ENCODE data around the gene CYP24A1. TPM values are rescaled to one million over a fixed set of nuclear protein-coding genes. Genes with fewer than 3 reads are reported as not detected.
A peak's percentile ranks its signal among the peaks of the same experiment; 100 is the strongest.

Gene CYP24A1
- total and polyA plus RNA-seq, 2 of the 13 experiments (the other 11 are each of a cell fraction or from before 2014, with no cell fraction given): 9.4 to 32.7 TPM

DNA sequence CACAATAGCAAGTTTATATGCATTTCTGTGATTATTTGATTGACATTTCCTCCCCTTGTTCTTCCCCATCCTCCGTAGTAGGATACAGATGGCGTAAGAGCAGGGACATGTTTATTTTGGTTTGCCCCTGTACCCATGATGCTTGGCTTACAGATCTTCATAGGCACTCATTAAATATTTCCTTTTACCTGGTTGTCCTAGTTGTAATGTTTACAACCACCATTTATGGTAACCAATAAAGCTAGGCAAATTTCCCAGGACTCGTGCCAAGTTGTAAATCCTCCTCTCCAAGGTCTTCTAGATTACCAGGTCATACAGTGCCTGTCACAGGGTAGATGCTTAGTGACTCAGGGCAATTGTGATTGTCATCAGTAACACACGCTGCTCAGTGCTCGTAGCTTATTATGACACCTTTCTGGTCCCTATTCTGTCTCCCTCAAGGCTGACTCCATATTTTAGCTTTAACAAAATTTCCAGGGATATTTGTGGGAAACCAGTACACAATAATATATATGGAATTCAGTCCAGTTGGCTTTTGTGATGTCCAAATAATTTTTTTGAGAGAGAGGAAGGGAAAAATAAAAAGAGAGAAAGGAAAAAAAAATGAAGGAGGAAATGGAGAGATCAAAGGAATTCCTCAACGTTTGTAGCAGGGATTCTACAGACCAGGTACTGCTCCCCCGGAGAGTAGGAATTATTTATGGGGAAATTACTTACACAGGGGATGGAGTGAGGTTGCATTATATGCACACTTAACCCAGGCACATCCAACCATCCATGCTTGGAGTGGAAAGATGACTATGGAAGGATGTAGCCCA lies 24.6 kb downstream of the CYP24A1 start (continued):
- TF ChIP-seq, protein P1, sequence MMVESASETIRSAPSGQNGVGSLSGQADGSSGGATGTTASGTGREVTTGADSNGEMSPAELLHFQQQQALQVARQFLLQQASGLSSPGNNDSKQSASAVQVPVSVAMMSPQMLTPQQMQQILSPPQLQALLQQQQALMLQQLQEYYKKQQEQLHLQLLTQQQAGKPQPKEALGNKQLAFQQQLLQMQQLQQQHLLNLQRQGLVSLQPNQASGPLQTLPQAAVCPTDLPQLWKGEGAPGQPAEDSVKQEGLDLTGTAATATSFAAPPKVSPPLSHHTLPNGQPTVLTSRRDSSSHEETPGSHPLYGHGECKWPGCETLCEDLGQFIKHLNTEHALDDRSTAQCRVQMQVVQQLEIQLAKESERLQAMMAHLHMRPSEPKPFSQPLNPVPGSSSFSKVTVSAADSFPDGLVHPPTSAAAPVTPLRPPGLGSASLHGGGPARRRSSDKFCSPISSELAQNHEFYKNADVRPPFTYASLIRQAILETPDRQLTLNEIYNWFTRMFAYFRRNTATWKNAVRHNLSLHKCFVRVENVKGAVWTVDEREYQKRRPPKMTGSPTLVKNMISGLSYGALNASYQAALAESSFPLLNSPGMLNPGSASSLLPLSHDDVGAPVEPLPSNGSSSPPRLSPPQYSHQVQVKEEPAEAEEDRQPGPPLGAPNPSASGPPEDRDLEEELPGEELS (CRISPR knock-in tag; IDR thresholded peaks at IDR 0.05): no peak
- TF ChIP-seq FOXA1 (IDR thresholded peaks at IDR 0.05): no peak
- TF ChIP-seq FOXA1 (CRISPR knock-in tag; IDR thresholded peaks at IDR 0.05): peak; percentile 31
- TF ChIP-seq, protein P2, sequence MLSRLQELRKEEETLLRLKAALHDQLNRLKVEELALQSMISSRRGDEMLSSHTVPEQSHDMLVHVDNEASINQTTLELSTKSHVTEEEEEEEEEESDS (CRISPR knock-in tag; IDR thresholded peaks at IDR 0.05; ENCODE audit: borderline replicate concordance): no peak
- TF ChIP-seq ZNF34 (CRISPR knock-in tag; IDR thresholded peaks at IDR 0.05; ENCODE audit: borderline replicate concordance): no peak
- peak; percentile 39; the same call in 1 of the 2 replicates for TF ChIP-seq SAP130 (CRISPR knock-in tag; IDR thresholded peaks at IDR 0.05; ENCODE audit: low read depth)
- TF ChIP-seq TGIF2 (CRISPR knock-in tag; IDR thresholded peaks at IDR 0.05): no peak
- 0 out of 2 replicates have a peak, but pooled peaks have one; percentile 24 for TF ChIP-seq ZNF12 (CRISPR knock-in tag; IDR thresholded peaks at IDR 0.05)
- no peak for TF ChIP-seq NR3C1 (CRISPR knock-in tag; IDR thresholded peaks at IDR 0.05)
- TF ChIP-seq TBX3 (IDR thresholded peaks at IDR 0.05; ENCODE audit: borderline replicate concordance): peak; percentile 33; the same call in 1 of the 2 replicates
- no peak for TF ChIP-seq MATR3 (CRISPR knock-in tag; IDR thresholded peaks at IDR 0.05)
- TF ChIP-seq ZNF782 (CRISPR knock-in tag; IDR thresholded peaks at IDR 0.05; ENCODE audit: borderline replicate concordance): no peak
- TF ChIP-seq, protein P3, sequence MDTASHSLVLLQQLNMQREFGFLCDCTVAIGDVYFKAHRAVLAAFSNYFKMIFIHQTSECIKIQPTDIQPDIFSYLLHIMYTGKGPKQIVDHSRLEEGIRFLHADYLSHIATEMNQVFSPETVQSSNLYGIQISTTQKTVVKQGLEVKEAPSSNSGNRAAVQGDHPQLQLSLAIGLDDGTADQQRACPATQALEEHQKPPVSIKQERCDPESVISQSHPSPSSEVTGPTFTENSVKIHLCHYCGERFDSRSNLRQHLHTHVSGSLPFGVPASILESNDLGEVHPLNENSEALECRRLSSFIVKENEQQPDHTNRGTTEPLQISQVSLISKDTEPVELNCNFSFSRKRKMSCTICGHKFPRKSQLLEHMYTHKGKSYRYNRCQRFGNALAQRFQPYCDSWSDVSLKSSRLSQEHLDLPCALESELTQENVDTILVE (CRISPR knock-in tag; IDR thresholded peaks at IDR 0.05): no peak
- TF ChIP-seq CEBPG (CRISPR knock-in tag; IDR thresholded peaks at IDR 0.05): peak; percentile 22; the same call in 1 of the 2 replicates
- no peak for TF ChIP-seq TEAD3 (CRISPR knock-in tag; optimal IDR thresholded peaks at IDR 0.05; ENCODE audit: borderline replicate concordance)
- TF ChIP-seq ZNF644 (CRISPR knock-in tag; IDR thresholded peaks at IDR 0.05; ENCODE audit: low read depth): 0 out of 2 replicates have a peak, but pooled peaks have one; percentile 34
- TF ChIP-seq NFE2L2 (IDR thresholded peaks at IDR 0.05; ENCODE audit: low read length): 0 out of 2 replicates have a peak, but pooled peaks have one; percentile 32
- no peak for TF ChIP-seq ZNF816 (CRISPR knock-in tag; IDR thresholded peaks at IDR 0.05; ENCODE audit: borderline replicate concordance)
- no peak for TF ChIP-seq ZNF703 (CRISPR knock-in tag; IDR thresholded peaks at IDR 0.05; ENCODE audit: borderline replicate concordance)
- TF ChIP-seq ZNF205 (CRISPR knock-in tag; IDR thresholded peaks at IDR 0.05): no peak
- TF ChIP-seq, protein P4, sequence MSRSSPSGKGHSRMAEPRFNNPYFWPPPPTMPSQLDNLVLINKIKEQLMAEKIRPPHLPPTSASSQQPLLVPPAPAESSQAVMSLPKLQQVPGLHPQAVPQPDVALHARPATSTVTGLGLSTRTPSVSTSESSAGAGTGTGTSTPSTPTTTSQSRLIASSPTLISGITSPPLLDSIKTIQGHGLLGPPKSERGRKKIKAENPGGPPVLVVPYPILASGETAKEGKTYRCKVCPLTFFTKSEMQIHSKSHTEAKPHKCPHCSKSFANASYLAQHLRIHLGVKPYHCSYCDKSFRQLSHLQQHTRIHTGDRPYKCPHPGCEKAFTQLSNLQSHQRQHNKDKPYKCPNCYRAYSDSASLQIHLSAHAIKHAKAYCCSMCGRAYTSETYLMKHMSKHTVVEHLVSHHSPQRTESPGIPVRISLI (CRISPR knock-in tag; IDR thresholded peaks at IDR 0.05; ENCODE audit: borderline replicate concordance): no peak
- no peak for TF ChIP-seq ZNF652 (CRISPR knock-in tag; IDR thresholded peaks at IDR 0.05; ENCODE audit: borderline replicate concordance, low read depth)
- TF ChIP-seq KAT7 (CRISPR knock-in tag; IDR thresholded peaks at IDR 0.05; ENCODE audit: borderline replicate concordance): no peak
- TF ChIP-seq, protein P5, sequence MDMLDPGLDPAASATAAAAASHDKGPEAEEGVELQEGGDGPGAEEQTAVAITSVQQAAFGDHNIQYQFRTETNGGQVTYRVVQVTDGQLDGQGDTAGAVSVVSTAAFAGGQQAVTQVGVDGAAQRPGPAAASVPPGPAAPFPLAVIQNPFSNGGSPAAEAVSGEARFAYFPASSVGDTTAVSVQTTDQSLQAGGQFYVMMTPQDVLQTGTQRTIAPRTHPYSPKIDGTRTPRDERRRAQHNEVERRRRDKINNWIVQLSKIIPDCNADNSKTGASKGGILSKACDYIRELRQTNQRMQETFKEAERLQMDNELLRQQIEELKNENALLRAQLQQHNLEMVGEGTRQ (IDR thresholded peaks at IDR 0.05; ENCODE audit: low read depth, low read length): no peak
- TF ChIP-seq, protein P5 (CRISPR knock-in tag; IDR thresholded peaks at IDR 0.05; ENCODE audit: borderline replicate concordance): no peak
- no peak for TF ChIP-seq DNMT1 (CRISPR knock-in tag; IDR thresholded peaks at IDR 0.05)
